NK-92 treated with Interleukin-12 subunit alpha and Interleukin-12 subunit beta, amount 100 ng/mL, for 24 hours (cell line): ENCODE measurements around the gene DEAF1.

Experiments used
- DNase-seq: peaks from one replicate; lab custom pipeline; 2025; lab: John Stamatoyannopoulos, UW

The DEAF1 gene

DNA sequence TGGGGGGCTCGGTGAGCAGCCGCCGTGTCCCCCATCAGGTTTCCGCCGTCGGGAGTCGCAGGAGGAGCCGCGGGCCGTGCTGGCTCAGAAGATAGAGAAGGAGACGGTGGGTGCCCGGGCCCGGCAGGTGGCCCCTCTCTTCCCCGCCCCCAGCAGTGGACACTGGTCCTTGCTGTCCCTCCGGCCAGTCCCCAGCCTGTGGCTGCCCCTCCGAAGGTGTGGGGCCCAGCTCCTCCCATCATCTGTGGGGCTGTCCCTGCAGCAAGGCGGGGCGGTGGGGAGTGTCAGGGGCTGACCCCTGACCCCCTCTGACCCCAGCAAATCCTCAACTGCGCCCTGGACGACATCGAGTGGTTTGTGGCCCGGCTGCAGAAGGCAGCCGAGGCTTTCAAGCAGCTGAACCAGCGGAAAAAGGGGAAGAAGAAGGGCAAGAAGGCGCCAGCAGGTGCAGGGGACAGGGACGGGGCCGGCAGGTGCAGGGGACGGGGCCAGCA is 26.3 kb upstream of the DEAF1 start:
- DNase-seq = no peak

DNA sequence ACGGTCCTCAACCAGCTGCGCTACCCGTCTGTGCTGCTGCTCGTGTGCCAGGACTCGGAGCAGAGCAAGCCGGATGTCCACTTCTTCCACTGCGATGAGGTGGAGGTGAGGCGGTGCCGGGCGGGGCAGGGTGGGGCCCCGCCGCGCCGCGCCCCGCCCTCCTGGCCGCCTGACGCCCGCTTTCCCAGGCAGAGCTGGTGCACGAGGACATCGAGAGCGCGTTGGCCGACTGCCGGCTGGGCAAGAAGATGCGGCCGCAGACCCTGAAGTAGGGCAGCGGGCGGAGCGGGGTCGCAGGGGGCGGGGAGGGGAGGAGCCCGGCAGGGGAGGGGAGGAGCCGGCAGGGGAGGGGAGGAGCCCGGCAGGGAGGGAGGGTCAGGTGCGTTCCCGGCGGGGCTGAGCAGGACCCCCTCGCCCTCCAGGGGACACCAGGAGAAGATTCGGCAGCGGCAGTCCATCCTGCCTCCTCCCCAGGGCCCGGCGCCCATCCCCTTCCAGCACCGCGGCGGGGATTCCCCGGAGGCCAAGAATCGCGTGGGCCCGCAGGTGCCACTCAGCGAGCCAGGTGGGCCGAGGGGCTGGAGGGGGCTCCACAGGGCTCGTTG is 25.7 kb upstream of the DEAF1 start:
- no peak for DNase-seq

GRCh38 chr11:720017-720641 is 25.1 kb upstream of the DEAF1 start:
- DNase-seq = no peak

GRCh38 chr11:719214-720016 is 24.4 kb upstream of the DEAF1 start:
- no peak for DNase-seq

- DNase-seq = no peak
Measured at GRCh38 chr11:714436-714835, 19.4 kb upstream of the DEAF1 start.

DNA sequence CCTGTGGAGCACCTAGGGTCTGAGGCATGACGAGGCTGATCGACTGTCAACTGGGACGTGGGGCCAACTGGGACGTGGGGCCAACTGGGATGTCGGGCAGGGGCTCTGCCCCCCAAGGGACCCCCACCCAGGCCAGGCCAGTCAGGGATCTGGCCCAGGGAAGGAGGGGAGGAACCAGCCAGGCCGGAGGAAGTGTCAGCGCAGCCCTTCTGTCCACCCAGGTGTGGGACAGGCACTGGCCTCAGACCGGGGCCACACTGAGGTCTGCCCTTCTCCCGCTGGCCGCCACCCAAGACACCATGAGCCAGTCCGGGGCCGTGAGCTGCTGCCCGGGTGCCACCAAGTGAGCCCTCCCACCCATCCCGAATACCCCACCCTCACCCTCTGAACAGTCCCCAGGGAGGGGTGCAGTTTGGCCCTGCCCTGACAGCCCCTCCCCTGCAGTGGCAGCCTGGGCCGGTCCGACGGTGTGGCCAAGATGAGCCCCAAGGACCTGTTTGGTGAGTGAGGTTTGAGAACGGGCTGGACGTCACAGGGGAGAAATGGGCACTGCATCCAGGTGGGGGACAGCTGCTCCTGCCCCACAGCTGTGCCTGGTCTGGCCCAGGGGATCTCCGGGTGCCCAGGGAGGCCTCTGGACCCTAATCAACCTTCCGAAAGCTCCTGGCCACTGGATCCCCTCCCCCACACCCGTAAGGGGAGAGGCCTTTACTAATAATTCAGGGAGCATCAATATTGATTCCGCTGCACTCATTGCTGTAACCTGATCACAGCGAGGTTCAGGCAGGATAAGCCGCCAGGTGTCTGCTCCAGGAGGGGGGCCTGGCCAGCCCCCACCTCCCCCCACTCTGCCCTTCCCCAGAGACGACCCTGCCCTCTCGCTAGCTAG is 14.3 kb upstream of the DEAF1 start:
- DNase-seq = no peak

DNA sequence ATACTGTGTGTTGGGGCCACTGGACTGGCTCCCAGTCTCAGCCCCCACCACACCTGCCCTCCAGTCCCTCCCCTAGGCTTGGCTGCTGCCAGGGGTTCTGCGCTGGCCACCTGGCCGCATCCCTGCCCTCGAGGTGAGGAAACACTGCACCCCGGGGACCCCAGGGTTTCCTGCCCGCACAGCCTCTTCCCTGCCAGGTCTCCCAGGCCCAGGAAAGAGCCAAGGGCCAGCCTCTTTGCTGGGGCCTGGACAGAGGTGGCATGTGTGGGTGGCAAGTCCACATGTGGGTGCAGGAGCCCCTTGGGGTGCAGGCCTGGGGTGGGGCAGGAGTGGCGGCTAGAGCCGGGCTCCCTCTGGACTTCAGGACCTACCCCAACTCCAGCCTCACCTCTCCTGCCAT is 13.5 kb upstream of the DEAF1 start:
- DNase-seq = no peak

GRCh38 chr11:707817-708420 is 12.9 kb upstream of the DEAF1 start:
- no peak for DNase-seq

- no peak for DNase-seq
Measured at GRCh38 chr11:706957-707816, 12.2 kb upstream of the DEAF1 start.

DNA sequence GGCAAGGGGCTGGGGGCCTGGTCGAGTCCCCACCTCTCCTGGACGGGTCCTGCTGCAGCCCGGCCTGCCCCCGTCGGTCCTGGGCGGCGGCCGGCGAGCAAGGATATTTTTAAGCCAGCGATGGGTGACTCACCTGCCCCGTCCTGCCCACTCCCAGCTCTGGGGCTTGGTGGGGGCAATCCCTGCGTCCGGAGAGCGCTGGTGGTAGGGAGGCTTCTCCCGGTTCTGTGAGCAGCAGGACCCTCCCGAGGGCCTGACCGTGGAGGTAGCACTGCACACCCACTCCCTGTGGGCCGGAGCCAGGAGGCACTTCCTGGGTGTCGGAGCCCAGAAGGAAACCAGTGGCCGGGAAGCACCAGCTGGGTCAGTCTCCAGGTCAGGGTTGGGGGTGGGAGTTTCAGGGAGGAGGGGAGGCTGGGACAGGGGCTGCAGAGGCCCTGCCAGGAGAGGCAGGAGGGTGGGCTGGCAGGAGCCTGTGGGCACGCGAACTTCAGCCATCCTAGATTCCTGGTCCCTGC is 11.5 kb upstream of the DEAF1 start:
- DNase-seq = no peak

DNA sequence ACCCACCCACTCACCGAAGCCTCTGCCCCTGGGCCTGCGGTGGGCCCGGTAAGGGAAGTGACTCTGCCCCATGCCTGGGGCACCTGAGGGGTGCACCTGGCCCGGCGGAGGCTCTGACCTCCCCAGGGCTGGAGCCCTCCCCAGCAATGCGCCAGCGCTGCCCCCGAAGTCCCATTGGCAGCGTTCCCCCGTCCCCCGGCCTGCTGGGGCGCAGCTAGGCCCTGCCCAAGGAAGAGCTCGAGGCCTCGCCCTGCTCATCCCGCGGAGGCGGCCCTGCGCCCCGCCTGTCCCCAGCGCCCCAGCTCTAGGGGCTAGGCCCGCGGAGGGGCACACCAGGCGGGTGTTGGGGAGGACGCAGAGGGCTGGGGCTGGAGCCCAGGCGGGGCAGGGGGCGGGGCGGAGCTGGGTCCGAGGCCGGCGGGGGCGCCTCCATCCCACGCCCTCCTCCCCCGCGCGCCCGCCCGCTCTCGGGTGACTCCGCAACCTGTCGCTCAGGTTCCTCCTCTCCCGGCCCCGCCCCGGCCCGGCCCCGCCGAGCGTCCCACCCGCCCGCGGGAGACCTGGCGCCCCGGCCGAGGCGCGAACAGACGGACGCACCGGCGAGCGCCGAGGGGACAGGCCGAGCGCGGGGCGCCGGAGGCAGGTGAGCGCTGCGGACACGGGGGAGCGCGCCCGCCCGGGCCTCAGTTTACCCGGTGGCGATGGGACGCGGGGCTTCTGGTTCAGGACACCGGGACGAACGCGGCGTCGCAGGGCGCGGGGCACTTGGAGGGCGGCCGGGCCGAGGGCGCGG is 10.8 kb upstream of the DEAF1 start, which contains the start of gene EPS8L2:
TSS of gene EPS8L2 (plus strand) at position 586 of the 793 bp plus-strand sequence. CDS start 3,177 bp downstream, outside the sequence.
- no peak for DNase-seq

DNA sequence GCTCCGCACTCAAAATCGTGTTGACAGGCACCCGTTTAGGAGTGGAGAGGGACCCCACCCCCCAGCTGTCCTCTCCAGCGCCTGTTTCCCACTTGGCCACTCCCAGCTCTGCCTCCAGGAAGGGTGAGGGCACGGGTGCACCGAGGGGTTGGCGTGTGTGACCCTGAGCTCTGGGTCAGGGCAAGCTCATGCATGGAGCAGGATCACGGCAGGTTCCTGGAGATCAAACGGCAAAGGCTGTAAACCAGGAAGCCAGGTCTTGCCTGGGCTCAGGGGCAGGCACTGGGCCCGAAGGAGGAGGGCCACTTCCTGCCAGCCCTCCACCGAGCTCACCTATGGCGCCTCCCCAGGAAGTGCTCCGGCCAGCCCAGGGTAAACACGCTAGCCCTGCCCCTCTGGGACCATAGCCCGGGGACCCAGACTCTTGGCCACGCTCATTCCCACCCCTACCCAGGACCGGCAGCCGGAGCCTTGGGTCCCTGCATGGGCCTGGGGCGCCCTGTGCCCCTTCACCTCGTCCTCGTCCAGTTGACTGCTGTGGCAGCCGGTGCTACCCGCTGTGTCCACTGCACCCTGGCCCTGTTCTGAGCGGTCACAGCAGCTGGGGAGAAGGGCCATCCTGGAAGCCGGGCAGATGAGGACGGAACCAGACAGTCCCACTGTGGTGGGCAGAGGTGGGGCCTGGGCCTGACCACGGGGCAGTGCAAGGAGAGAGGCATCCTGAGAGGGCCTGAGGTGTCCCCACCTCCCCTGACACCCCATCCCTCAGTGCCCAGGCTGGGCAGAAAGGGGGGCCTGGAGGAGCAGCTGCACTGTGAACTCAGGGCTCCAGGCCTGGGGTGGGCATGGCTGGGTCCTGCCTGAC is 10.0 kb upstream of the DEAF1 start:
- no peak for DNase-seq

DNA sequence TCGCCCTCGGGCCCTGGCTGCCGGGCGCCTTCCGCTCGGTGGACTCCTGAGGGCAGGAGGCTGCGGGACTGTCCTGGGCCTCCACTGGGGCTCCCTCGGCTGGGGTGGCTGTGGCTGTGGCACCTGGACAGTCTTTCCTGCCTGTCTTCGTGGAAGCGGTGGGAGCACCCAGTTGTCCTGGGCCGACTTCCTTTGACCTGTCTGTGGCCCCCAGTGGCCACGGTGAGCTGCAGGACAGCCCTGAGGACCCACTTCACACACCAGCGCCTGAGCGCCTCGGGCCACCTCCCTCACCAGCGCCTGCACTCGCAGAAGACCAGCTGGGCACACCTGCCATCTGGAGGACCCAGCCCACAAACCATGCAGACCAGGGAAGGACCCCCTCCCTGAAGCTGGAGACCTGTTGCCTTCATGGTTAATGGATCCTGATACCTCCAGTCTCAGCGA is 9.2 kb upstream of the DEAF1 start:
- DNase-seq = no peak

DNA sequence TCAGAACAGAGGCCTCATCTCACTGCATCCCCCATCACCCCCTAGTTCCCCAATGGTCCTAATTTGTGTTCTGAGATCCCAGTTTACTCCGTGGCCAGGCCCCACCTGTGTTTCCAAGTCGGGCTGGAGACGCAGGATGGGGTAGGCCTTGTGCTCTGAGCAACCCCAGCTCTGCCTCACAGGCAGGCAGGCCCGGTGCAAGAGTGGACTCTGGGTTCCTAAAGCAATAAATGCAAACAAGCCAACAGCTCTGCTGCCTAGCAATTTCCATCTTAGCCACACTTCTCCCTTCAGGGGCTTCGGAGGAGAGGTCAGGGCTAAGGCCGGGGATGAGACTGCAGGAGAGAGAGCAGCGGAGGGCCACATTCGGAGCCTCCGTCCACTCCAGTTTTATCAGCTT is 8.5 kb upstream of the DEAF1 start:
- DNase-seq = no peak

DNA sequence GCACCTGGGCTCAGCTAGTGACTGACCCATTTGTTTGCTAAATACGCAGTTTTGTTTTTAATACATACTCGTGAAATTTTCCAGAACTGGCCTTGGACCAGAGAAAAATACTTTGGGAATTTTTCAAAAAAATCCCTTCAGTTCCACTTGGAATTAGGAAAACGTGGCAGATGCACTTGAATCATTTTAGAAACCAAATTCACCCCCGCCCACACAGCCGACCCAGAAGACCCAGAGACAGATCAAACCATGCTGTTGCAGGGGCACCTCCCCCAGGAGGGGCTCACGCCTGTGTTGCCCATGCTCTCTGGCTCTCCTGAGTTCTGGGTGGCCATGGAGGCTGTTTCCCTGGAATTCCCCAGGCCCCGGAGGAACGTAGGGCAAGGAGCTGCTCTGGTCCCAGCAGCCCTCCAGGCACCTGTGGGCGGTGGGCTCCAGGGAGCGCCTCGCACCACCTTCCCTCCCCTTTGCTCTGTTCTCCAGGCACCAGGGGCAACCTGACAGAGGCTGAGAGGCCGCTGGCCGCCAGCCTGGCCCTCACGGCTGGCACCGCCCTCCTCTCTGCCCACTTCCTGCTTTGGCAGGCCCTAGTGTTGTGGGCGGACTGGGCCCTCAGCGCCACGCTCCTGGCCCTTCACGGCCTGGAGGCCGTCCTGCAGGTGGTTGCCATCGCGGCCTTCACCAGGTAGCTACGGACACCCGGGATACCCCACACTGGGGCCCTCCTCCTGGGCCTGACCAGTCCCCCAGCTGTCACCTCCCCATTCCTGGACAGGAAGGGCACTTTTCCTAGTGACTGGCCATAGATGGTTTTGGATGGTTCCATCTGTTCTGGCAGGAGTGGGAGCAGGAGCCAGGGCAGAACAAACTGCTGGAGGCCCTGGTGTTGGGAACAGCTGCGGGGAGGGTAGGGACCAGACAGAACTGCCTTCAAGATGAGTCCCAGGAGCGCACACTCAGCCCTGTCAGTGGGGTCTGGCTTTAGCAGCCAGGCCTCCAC is 7.7 kb upstream of the DEAF1 start:
- no peak for DNase-seq

DNA sequence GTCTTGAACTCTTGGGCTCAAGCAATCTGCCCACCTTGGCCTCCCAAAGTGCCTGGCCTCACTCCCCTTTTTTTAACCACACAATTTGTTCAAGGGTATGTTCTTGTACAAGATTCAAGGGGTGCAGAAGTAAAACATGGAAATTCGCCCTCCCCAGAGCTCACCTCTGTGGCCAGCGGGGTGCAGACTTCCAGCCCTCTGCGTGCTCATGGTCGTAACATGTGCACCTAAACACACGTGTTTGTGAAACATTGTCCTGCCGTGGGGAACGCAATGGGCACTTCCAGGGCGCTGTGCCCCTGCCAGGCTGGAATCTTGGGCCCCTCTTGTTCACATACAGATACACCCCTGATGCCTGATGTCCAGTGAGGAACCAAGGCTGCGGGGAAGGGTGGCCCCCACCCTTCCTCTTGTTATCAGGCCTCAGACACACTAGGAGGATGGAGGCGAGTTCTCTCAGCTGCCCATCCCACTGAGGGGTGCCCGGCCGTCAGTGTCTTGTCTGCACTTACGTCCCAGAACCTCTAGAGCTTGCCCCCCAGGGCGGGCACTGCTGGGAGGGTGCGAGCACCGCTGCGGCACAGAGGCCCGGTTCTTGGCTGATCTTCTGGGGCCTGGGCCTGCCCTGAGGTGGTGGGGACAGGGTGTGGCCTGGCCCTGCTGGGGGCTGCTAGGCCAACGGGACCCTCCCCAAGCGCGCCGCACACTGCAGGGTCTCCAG is 6.9 kb upstream of the DEAF1 start:
- DNase-seq = no peak

- no peak for DNase-seq
Measured at GRCh38 chr11:699753-700152, 4.7 kb upstream of the DEAF1 start.
